Omental fat pad (tissue), 4 donors: ENCODE results near the gene FBH1. TPM values are rescaled to one million over a fixed set of nuclear protein-coding genes. Genes with fewer than 3 reads are reported as not detected.
"Not testable (repeated sequence)": the region's sequence is repeated elsewhere in the genome, so short reads cannot be mapped to it uniquely, and the experiment has no call there.

Source experiments
- ATAC-seq: fragments of 150-250 bp; one replicate; pipeline ENCODE4 v1.9.1; 2016; ENCODE audit warnings: mild to moderate bottlenecking, moderate library complexity; ENCODE audit not compliant: low FRiP score
- DNase-seq: peaks from one replicate; pipeline ENCODE4 v3.0.0-alpha.2; 2019; ENCODE audit warnings: low spot score
- CTCF ChIP-seq, 3 donors: fragments of 450-650 bp; IDR thresholded peaks; one replicate each; pipeline ENCODE4 v1.5.1; 2016 to 2017; ENCODE audit warnings: antibody characterized with exemption in 3 of 3, mild to moderate bottlenecking in 3 of 3, moderate library complexity in 2 of 3
- total RNA-seq, 4 donors: library from RNA; depleted of rRNA; stranded (reverse); fragments of >200 nt; gene quantifications; one replicate each; pipeline ENCODE4 v1.1.0, GENCODE V29; 2016

The FBH1 gene
- total RNA-seq, 4 donors from 2014 or later: 79.2 to 129 (median 81.4) TPM

- DNase-seq (no peak), ATAC-seq (no peak)
- no peak for TF ChIP-seq CTCF (IDR thresholded peaks at IDR 0.05)
Measured at GRCh38 chr10:5906651-5907050, 16.6 kb downstream of the FBH1 start.

- not testable (repeated sequence) for ATAC-seq, DNase-seq
Measured at GRCh38 chr10:5908676-5909075, 18.6 kb downstream of the FBH1 start.

- no peak for TF ChIP-seq CTCF (IDR thresholded peaks at IDR 0.05)
- DNase-seq (no peak), ATAC-seq (no peak)
Measured at GRCh38 chr10:5910323-5911100, 20.5 kb downstream of the FBH1 start.

GRCh38 chr10:5911670-5912069, 21.6 kb downstream of the FBH1 start:
- ATAC-seq (no peak), DNase-seq (no peak)
- no peak for TF ChIP-seq CTCF (IDR thresholded peaks at IDR 0.05)

- ATAC-seq: no peak
- DNase-seq: no peak
- no peak for TF ChIP-seq CTCF (IDR thresholded peaks at IDR 0.05)
Measured at GRCh38 chr10:5913736-5914135, 23.7 kb downstream of the FBH1 start.

GRCh38 chr10:5915451-5915850, 25.4 kb downstream of the FBH1 start:
- ATAC-seq (no peak), DNase-seq (no peak)
- no peak for TF ChIP-seq CTCF (IDR thresholded peaks at IDR 0.05)

- no peak for ATAC-seq
- TF ChIP-seq CTCF (IDR thresholded peaks at IDR 0.05): no peak
- DNase-seq: no peak
Measured at GRCh38 chr10:5917305-5917704, 27.3 kb downstream of the FBH1 start.
